ENCODE measurements around the gene LMO2.

The LMO2 gene

GRCh38 chr11:33897761-33898375, 6.0 kb upstream of the LMO2 start:
- TF ChIP-seq CTCF (IDR thresholded peaks at IDR 0.05; ENCODE audit: low read depth, low read length): no peak
- no peak for DNase-seq
- H3K27me3 ChIP-seq (ENCODE audit: insufficient read depth, low read depth, severe bottlenecking): no peaks in the 10 kb centered on the region
- no peak overlapping the region for H3K4me3 ChIP-seq (ENCODE audit: low read depth, low read length)
- no peaks in the 10 kb centered on the region for H3K9me3 ChIP-seq (ENCODE audit: severe bottlenecking)
- no peak overlapping the region for H3K27ac ChIP-seq
- no peaks in the 10 kb centered on the region for H3K36me3 ChIP-seq

GRCh38 chr11:33896911-33897310, 5.0 kb upstream of the LMO2 start:
- Histone ChIP-seq H3K9me3 (ENCODE audit: severe bottlenecking) (no peaks in the 10 kb centered on the region), H3K4me3 (ENCODE audit: low read depth, low read length) (no peak overlapping the region), H3K36me3 (no peaks in the 10 kb centered on the region), H3K27ac (peak overlapping the region; percentile 84), H3K27me3 (ENCODE audit: insufficient read depth, low read depth, severe bottlenecking) (no peaks in the 10 kb centered on the region)
- no peak for DNase-seq
- no peak for TF ChIP-seq CTCF (IDR thresholded peaks at IDR 0.05; ENCODE audit: low read depth, low read length)

GRCh38 chr11:33895752-33896137, 3.9 kb upstream of the LMO2 start:
- Histone ChIP-seq H3K36me3 (no peaks in the 10 kb centered on the region), H3K27ac (peak overlapping the region; percentile 84), H3K27me3 (ENCODE audit: insufficient read depth, low read depth, severe bottlenecking) (no peaks in the 10 kb centered on the region), H3K9me3 (ENCODE audit: severe bottlenecking) (no peaks in the 10 kb centered on the region), H3K4me3 (ENCODE audit: low read depth, low read length) (no peak overlapping the region)
- TF ChIP-seq CTCF (IDR thresholded peaks at IDR 0.05; ENCODE audit: low read depth, low read length): no peak
- peak; percentile 74 for DNase-seq

- H3K4me3 ChIP-seq (ENCODE audit: low read depth, low read length): no peak overlapping the region
- DNase-seq: no peak
Measured at GRCh38 chr11:33894398-33894746, 2.5 kb upstream of the LMO2 start.

GRCh38 chr11:33893711-33894397, 2.0 kb upstream of the LMO2 start:
- Histone ChIP-seq H3K27me3 (ENCODE audit: insufficient read depth, low read depth, severe bottlenecking) (no peaks in the 10 kb centered on the region), H3K9me3 (ENCODE audit: severe bottlenecking) (peaks cover 6% of the 10 kb centered on the region), H3K27ac (peak overlapping the region; percentile 84), H3K36me3 (no peaks in the 10 kb centered on the region), H3K4me3 (ENCODE audit: low read depth, low read length) (no peak overlapping the region)
- TF ChIP-seq CTCF (IDR thresholded peaks at IDR 0.05; ENCODE audit: low read depth, low read length): no peak
- peak; percentile 35 for DNase-seq

More at GRCh38 chr11:33894398-33894746, 2.5 kb upstream of the LMO2 start:
- no peaks in the 10 kb centered on the region for H3K27me3 ChIP-seq (ENCODE audit: insufficient read depth, low read depth, severe bottlenecking)
- peaks cover 6% of the 10 kb centered on the region for H3K9me3 ChIP-seq (ENCODE audit: severe bottlenecking)
- H3K27ac ChIP-seq: peak overlapping the region; percentile 84
- no peaks in the 10 kb centered on the region for H3K36me3 ChIP-seq
- TF ChIP-seq CTCF (IDR thresholded peaks at IDR 0.05; ENCODE audit: low read depth, low read length): no peak
